ENCODE data around the gene DDAH2. TPM values are rescaled to one million over a fixed set of nuclear protein-coding genes. Genes with fewer than 3 reads are reported as not detected.

Gene DDAH2
- total RNA-seq, 2 donors from 2014 or later, result 73.3 to 83.7 TPM

DNA sequence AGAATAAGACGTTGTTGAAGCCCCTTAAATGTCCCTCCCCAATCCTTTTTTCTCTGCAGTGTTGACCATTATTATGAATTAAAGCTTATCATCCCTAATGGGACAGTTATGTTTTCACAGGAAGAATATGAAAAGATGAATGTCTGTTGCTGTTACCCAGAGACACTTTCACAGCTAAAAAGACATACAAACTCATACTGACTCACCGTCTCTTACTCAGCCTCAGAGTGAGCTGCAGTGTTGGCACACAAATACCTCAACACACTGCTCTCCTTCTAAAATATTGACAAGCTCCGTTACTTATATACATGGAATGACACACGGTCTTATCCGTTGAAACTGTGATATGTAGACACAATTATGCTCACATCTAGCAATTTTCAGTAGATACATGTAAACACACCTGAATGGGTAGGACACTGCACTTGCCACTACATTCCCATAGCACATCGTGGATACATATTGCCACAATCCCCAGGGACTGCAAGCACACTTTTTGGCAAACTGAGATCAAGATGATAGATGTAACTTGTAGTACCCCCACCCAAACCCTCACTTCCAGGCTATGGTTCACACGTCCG, 23.7 kb upstream of the DDAH2 start:
- 71% methylated on average over 8 of the region's 8 CpGs for WGBS
- Histone ChIP-seq H3K36me3 (no peaks in the 10 kb centered on the region), H3K4me1 (replicated peaks) (no peaks in the 10 kb centered on the region), H3K9me3 (no peaks in the 10 kb centered on the region), H3K27me3 (replicated peaks; ENCODE audit: insufficient read depth) (no peaks in the 10 kb centered on the region), H3K4me3 (no peak overlapping the region), H3K27ac (no peak overlapping the region)
- no peak for TF ChIP-seq POLR2AphosphoS5 (IDR thresholded peaks at IDR 0.05)
- TF ChIP-seq, protein P1, sequence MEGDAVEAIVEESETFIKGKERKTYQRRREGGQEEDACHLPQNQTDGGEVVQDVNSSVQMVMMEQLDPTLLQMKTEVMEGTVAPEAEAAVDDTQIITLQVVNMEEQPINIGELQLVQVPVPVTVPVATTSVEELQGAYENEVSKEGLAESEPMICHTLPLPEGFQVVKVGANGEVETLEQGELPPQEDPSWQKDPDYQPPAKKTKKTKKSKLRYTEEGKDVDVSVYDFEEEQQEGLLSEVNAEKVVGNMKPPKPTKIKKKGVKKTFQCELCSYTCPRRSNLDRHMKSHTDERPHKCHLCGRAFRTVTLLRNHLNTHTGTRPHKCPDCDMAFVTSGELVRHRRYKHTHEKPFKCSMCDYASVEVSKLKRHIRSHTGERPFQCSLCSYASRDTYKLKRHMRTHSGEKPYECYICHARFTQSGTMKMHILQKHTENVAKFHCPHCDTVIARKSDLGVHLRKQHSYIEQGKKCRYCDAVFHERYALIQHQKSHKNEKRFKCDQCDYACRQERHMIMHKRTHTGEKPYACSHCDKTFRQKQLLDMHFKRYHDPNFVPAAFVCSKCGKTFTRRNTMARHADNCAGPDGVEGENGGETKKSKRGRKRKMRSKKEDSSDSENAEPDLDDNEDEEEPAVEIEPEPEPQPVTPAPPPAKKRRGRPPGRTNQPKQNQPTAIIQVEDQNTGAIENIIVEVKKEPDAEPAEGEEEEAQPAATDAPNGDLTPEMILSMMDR (IDR thresholded peaks at IDR 0.05), result no peak
- no peak for TF ChIP-seq POLR2A (IDR thresholded peaks at IDR 0.05)
- intact Hi-C loops (cut with DNase I), result no loop called here
- DNase-seq (ENCODE audit: low spot score), result no peak

DNA sequence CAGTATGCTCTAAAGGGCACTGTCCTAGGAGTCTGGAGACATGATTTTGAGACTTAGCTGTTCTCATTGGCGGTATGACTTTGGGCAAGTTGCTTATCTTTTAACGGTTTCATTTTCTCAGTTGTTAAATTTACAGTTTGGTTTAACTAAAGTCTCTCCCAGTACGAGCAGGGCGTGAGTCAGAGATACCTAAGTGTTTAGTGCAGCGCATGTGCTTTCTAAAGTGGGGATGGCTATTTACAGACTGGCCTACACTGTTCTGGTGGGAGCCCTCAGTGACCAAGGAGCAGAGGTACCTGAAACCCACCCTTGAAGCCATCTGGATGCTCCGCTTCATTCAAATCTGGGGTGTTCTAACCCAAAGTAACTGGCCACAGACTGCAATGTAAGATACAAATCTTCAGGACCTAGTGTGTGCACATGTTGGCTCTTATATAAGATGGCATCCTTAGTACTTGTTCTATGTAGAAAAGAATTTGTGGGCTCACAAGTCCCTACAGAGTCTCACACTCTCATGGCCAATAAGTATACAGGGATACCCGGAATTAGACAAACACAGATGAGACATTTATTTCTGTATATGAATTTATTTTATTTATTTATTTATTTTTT, 21.4 kb upstream of the DDAH2 start:
- 84% methylated on average over 7 of the region's 7 CpGs for WGBS
- H3K4me3 ChIP-seq, result no peak overlapping the region
- TF ChIP-seq POLR2A (IDR thresholded peaks at IDR 0.05), result no peak
- TF ChIP-seq POLR2AphosphoS5 (IDR thresholded peaks at IDR 0.05), result no peak
- TF ChIP-seq, protein P1 (IDR thresholded peaks at IDR 0.05), result no peak
- no peak overlapping the region for H3K27ac ChIP-seq
- H3K36me3 ChIP-seq, result no peaks in the 10 kb centered on the region
- H3K9me3 ChIP-seq, result no peaks in the 10 kb centered on the region
- no peaks in the 10 kb centered on the region for H3K27me3 ChIP-seq (replicated peaks; ENCODE audit: insufficient read depth)
- intact Hi-C loops (cut with DNase I), result no loop called here
- H3K4me1 ChIP-seq (replicated peaks), result no peaks in the 10 kb centered on the region
- DNase-seq (ENCODE audit: low spot score), result no peak

DNA sequence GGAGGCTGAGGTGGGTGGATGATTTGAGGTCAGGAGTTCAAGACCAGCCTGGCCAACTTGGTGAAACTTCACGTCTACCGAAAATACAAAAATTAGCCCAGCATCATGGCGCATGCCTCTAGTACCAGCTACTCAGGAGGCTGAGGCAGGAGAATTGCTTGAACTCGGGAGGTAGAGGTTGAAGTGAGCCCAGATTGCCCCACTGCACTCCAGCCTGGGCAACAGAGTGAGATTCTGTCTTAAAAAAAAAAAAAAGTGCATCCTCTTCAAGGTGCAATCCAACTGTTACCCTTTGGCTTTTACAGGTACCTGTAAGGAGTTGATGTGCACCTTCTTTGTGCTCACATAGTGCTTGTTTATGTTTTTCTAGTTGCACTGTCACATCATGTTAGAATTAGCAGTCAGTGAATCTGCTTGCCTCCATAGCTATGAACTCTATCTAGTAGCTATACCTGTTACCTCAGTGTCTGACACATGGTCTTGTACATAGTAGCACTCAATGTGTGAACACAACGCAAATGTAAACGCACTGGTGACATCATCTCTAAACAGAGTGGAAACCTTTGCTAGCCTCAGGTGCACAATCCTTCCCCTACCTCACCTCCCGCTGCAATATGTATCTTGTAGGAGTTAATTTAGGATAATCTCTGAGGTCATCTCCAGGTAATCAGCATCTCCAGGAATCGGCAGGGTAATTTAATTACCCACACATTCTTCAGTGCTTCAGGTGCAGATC, 20.4 kb upstream of the DDAH2 start:
- no peak overlapping the region for H3K27ac ChIP-seq
- H3K36me3 ChIP-seq, result no peaks in the 10 kb centered on the region
- H3K9me3 ChIP-seq, result no peaks in the 10 kb centered on the region
- intact Hi-C loops (cut with DNase I), result no loop called here
- WGBS, result 81% methylated on average over 8 of the region's 8 CpGs
- no peak overlapping the region for H3K4me3 ChIP-seq
- no peak for DNase-seq (ENCODE audit: low spot score)
- no peak for TF ChIP-seq POLR2A (IDR thresholded peaks at IDR 0.05)
- TF ChIP-seq, protein P1 (IDR thresholded peaks at IDR 0.05), result no peak
- TF ChIP-seq POLR2AphosphoS5 (IDR thresholded peaks at IDR 0.05), result no peak
- H3K27me3 ChIP-seq (replicated peaks; ENCODE audit: insufficient read depth), result no peaks in the 10 kb centered on the region
- no peaks in the 10 kb centered on the region for H3K4me1 ChIP-seq (replicated peaks)

DNA sequence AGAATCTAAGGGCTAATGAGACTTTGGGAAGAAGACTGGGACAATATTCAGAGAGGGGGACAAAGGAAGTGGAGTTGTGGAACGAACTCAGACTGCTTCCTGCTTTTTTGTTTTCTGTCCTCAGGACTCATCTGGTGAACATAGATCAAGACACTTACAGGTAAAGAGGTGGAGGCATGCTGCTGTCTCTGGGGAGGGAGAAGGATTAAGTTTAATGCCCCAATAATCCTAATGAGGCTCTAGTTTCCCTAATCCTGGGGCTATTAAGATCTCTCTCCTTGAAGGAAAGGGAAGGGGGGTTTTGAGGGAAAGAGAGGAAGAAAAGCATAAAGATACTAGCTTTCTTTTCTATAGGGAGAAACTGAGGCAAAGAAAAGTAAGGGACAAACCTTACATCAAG, 15.3 kb upstream of the DDAH2 start:
- H3K4me1 ChIP-seq (replicated peaks), result peaks cover under 1% of the 10 kb centered on the region
- H3K27me3 ChIP-seq (replicated peaks; ENCODE audit: insufficient read depth), result no peaks in the 10 kb centered on the region
- WGBS, result 69% methylated on average over 1 of the region's 1 CpG
- H3K9me3 ChIP-seq, result no peaks in the 10 kb centered on the region
- TF ChIP-seq POLR2AphosphoS5 (IDR thresholded peaks at IDR 0.05) (no peak), POLR2A (IDR thresholded peaks at IDR 0.05) (no peak)
- TF ChIP-seq, protein P1 (IDR thresholded peaks at IDR 0.05), result no peak
- DNase-seq (ENCODE audit: low spot score), result no peak
- intact Hi-C loops (cut with DNase I), result no loop called here
- no peak overlapping the region for H3K4me3 ChIP-seq
- no peak overlapping the region for H3K27ac ChIP-seq
- H3K36me3 ChIP-seq, result no peaks in the 10 kb centered on the region

Data from prostate gland (tissue), 2 donors.